HepG2 (cell line): ENCODE results near the gene RAB22A. TPM values are rescaled to one million over a fixed set of nuclear protein-coding genes. Genes with fewer than 3 reads are reported as not detected.
A peak's percentile ranks its signal among the peaks of the same experiment; 100 is the strongest.

Source experiments
- ADNP ChIP-seq: sonication (generic); formaldehyde crosslinking; IDR thresholded peaks from 2 replicates; pipeline ENCODE4 v1.4.0; 2020; ENCODE audit warnings: missing genetic modification reagents
- AKAP8 ChIP-seq: sonication (generic); formaldehyde crosslinking; IDR thresholded peaks from 2 replicates; pipeline ENCODE4 v1.5.1; 2020; ENCODE audit warnings: mild to moderate bottlenecking, missing genetic modification reagents
- CHCHD3 ChIP-seq: sonication (generic); formaldehyde crosslinking; IDR thresholded peaks from 2 replicates; pipeline ENCODE4 v1.8.0; 2022; ENCODE audit warnings: mild to moderate bottlenecking, missing genetic modification reagents, moderate library complexity
- KDM2A ChIP-seq: sonication (generic); formaldehyde crosslinking; IDR thresholded peaks from 2 replicates; pipeline ENCODE4 v1.4.0; 2020; ENCODE audit warnings: low read depth, missing genetic modification reagents, borderline replicate concordance
- MLLT10 ChIP-seq: sonication (generic); formaldehyde crosslinking; IDR thresholded peaks from 2 replicates; pipeline ENCODE4 v1.4.0; 2020; ENCODE audit warnings: missing genetic modification reagents
- MXI1 ChIP-seq: IDR thresholded peaks from 3 replicates; pipeline ENCODE4 v1.6.1; 2012; ENCODE audit warnings: low read depth, low read length, inconsistent platforms, borderline replicate concordance
- NCOR1 ChIP-seq: fragments of 200-600 bp; sonication (generic); IDR thresholded peaks from 2 replicates; pipeline ENCODE4 v1.7.0; 2017; ENCODE audit warnings: antibody characterized with exemption, low read length, borderline replicate concordance
- NFIB ChIP-seq: sonication (generic); formaldehyde crosslinking; IDR thresholded peaks from 2 replicates; pipeline ENCODE4 v1.9.0; 2021; ENCODE audit warnings: missing genetic modification reagents, mild to moderate bottlenecking, borderline replicate concordance
- PHF21A ChIP-seq: sonication (generic); formaldehyde crosslinking; IDR thresholded peaks from 2 replicates; pipeline ENCODE4 v1.5.0; 2020; ENCODE audit warnings: mild to moderate bottlenecking, missing genetic modification reagents
- RFXAP ChIP-seq: sonication (generic); formaldehyde crosslinking; IDR thresholded peaks from 2 replicates; pipeline ENCODE4 v1.4.0; 2020; ENCODE audit warnings: missing genetic modification reagents, borderline replicate concordance
- SMYD3 ChIP-seq: sonication (generic); formaldehyde crosslinking; IDR thresholded peaks from 2 replicates; pipeline ENCODE4 v1.8.1; 2023; ENCODE audit warnings: mild to moderate bottlenecking, missing genetic modification reagents
- SUZ12 ChIP-seq: fragments of 150-350 bp; IDR thresholded peaks from 2 replicates; pipeline ENCODE4 v1.6.1; 2014; ENCODE audit warnings: low read depth, low read length
- ZMYM3 ChIP-seq: sonication (generic); formaldehyde crosslinking; IDR thresholded peaks from 2 replicates; pipeline ENCODE4 v1.5.1; 2020; ENCODE audit warnings: mild to moderate bottlenecking, missing genetic modification reagents
- ZNF282 ChIP-seq: fragments of 450-650 bp; IDR thresholded peaks from 2 replicates; pipeline ENCODE4 v1.6.1; 2018; ENCODE audit not compliant: partially characterized antibody
- ZNF776 ChIP-seq: sonication (generic); formaldehyde crosslinking; IDR thresholded peaks from 2 replicates; pipeline ENCODE4 v1.4.0; 2020; ENCODE audit warnings: mild to moderate bottlenecking, missing genetic modification reagents
- ZNF792 ChIP-seq: IDR thresholded peaks from 2 replicates; pipeline ENCODE4 v1.6.1; 2016
- ZSCAN21 ChIP-seq: sonication (generic); formaldehyde crosslinking; IDR thresholded peaks from 2 replicates; pipeline ENCODE4 v1.8.0; 2022; ENCODE audit warnings: mild to moderate bottlenecking, missing genetic modification reagents, moderate library complexity, borderline replicate concordance
- polyA plus RNA-seq, 8 experiments: library from polyadenylated mRNA; depleted of rRNA in 3 of 8; stranded (reverse) in 7 of 8; unstranded in 1 of 8; fragments of >200 nt; fragmentation: Illumina TruSeq in 4 of 8; extraction: Trizol in 4 of 8; gene quantifications; 2 replicates each; pipeline versions ENCODE4 v1.2.1 to v1.2.3, GENCODE V29; 2011 to 2016; ENCODE audit warnings: low read depth in 4 of 8, missing spikeins in 1 of 8, mixed read lengths in 1 of 8; ENCODE audit not compliant: insufficient read depth in 1 of 8
- total RNA-seq, 5 experiments: library from RNA; depleted of rRNA; stranded (reverse); fragments of >200 nt; fragmentation: Illumina TruSeq; extraction: Trizol; gene quantifications; 2 replicates each; pipeline ENCODE4 v1.2.3, GENCODE V29; 2016; ENCODE audit warnings: low read depth in 1 of 5
- TF ChIP-seq, protein P1 (sequence below): sonication (generic); formaldehyde crosslinking; IDR thresholded peaks from 2 replicates; pipeline ENCODE4 v1.4.0; 2020; ENCODE audit warnings: missing genetic modification reagents
- TF ChIP-seq, protein P2 (sequence below): sonication (generic); formaldehyde crosslinking; IDR thresholded peaks from 2 replicates; pipeline ENCODE4 v1.4.0; 2020; ENCODE audit warnings: missing genetic modification reagents
- TF ChIP-seq, protein P3 (sequence below): IDR thresholded peaks from 2 replicates; pipeline ENCODE4 v1.6.1; 2012; ENCODE audit warnings: low read length, improper control_type of control experiment

The RAB22A gene
- total and polyA plus RNA-seq, 2 of the 13 experiments (the other 11 are each of a cell fraction or from before 2014, with no cell fraction given) = 10.7 to 11.2 TPM

DNA sequence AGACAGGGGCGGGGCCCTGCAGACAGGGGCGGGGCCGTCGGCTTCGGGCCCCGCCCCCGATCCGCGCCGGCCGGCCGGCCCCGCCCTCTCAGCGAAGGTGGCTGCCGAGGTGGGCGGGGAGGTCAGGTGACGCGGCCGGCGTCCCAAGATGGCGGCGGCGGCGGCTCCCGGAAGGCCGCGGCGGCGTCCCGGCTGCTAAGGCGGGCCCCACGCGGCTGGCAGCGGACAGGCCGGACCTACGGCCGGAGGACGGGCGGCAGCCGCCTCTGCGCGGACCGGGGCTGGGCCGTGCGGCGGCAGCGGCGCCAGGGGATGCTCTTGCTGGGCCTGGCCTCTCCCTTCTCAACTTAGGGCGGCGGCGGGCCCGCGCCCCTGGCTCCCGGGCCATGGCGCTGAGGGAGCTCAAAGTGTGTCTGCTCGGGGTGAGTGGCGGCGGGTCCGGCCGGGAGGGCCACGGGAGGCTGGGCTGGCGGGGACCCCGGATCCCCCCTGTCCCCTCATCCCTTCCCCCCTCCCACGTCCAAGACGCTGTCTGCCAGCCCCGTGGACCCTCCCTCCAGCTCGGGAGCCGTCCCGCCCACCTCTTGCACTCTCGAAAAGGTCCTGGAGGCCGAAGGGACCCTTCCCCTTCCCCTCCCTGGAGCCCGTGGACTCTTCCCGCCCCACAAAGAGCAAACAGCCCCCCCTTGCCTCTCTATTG lies at the start of gene RAB22A (continued):
- TF ChIP-seq, protein P1, sequence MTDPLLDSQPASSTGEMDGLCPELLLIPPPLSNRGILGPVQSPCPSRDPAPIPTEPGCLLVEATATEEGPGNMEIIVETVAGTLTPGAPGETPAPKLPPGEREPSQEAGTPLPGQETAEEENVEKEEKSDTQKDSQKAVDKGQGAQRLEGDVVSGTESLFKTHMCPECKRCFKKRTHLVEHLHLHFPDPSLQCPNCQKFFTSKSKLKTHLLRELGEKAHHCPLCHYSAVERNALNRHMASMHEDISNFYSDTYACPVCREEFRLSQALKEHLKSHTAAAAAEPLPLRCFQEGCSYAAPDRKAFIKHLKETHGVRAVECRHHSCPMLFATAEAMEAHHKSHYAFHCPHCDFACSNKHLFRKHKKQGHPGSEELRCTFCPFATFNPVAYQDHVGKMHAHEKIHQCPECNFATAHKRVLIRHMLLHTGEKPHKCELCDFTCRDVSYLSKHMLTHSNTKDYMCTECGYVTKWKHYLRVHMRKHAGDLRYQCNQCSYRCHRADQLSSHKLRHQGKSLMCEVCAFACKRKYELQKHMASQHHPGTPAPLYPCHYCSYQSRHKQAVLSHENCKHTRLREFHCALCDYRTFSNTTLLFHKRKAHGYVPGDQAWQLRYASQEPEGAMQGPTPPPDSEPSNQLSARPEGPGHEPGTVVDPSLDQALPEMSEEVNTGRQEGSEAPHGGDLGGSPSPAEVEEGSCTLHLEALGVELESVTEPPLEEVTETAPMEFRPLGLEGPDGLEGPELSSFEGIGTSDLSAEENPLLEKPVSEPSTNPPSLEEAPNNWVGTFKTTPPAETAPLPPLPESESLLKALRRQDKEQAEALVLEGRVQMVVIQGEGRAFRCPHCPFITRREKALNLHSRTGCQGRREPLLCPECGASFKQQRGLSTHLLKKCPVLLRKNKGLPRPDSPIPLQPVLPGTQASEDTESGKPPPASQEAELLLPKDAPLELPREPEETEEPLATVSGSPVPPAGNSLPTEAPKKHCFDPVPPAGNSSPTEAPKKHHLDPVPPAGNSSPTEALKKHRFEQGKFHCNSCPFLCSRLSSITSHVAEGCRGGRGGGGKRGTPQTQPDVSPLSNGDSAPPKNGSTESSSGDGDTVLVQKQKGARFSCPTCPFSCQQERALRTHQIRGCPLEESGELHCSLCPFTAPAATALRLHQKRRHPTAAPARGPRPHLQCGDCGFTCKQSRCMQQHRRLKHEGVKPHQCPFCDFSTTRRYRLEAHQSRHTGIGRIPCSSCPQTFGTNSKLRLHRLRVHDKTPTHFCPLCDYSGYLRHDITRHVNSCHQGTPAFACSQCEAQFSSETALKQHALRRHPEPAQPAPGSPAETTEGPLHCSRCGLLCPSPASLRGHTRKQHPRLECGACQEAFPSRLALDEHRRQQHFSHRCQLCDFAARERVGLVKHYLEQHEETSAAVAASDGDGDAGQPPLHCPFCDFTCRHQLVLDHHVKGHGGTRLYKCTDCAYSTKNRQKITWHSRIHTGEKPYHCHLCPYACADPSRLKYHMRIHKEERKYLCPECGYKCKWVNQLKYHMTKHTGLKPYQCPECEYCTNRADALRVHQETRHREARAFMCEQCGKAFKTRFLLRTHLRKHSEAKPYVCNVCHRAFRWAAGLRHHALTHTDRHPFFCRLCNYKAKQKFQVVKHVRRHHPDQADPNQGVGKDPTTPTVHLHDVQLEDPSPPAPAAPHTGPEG (CRISPR knock-in tag) = 0 out of 2 replicates have a peak, but pooled peaks have one; percentile 62
- TF ChIP-seq RFXAP (CRISPR knock-in tag) = peak; percentile 6; the same call in 1 of the 2 replicates
- TF ChIP-seq SMYD3 (CRISPR knock-in tag) = no peak
- no peak for TF ChIP-seq ZNF282
- peak; percentile 67; the same call in 2 of the 3 replicates for TF ChIP-seq MXI1
- TF ChIP-seq ZNF792 = peak; percentile 44; the same call in 1 of the 2 replicates
- no peak for TF ChIP-seq NCOR1
- TF ChIP-seq NFIB (CRISPR knock-in tag) = no peak
- TF ChIP-seq AKAP8 = peak; percentile 91
- peak; percentile 47; the same call in 1 of the 2 replicates for TF ChIP-seq CHCHD3
- TF ChIP-seq, protein P2, sequence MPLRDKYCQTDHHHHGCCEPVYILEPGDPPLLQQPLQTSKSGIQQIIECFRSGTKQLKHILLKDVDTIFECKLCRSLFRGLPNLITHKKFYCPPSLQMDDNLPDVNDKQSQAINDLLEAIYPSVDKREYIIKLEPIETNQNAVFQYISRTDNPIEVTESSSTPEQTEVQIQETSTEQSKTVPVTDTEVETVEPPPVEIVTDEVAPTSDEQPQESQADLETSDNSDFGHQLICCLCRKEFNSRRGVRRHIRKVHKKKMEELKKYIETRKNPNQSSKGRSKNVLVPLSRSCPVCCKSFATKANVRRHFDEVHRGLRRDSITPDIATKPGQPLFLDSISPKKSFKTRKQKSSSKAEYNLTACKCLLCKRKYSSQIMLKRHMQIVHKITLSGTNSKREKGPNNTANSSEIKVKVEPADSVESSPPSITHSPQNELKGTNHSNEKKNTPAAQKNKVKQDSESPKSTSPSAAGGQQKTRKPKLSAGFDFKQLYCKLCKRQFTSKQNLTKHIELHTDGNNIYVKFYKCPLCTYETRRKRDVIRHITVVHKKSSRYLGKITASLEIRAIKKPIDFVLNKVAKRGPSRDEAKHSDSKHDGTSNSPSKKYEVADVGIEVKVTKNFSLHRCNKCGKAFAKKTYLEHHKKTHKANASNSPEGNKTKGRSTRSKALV (CRISPR knock-in tag) = no peak
- no peak; the same call in none of the 2 replicates for TF ChIP-seq KDM2A (CRISPR knock-in tag)
- TF ChIP-seq MLLT10 (CRISPR knock-in tag) = no peak
- TF ChIP-seq ZSCAN21 (CRISPR knock-in tag) = peak; percentile 50; the same call in 1 of the 2 replicates
- no peak for TF ChIP-seq SUZ12
- no peak for TF ChIP-seq PHF21A (CRISPR knock-in tag)
- no peak for TF ChIP-seq ADNP (CRISPR knock-in tag)
- peak; percentile 81; the same call in 1 of the 2 replicates for TF ChIP-seq ZNF776 (CRISPR knock-in tag)
- TF ChIP-seq, protein P3, sequence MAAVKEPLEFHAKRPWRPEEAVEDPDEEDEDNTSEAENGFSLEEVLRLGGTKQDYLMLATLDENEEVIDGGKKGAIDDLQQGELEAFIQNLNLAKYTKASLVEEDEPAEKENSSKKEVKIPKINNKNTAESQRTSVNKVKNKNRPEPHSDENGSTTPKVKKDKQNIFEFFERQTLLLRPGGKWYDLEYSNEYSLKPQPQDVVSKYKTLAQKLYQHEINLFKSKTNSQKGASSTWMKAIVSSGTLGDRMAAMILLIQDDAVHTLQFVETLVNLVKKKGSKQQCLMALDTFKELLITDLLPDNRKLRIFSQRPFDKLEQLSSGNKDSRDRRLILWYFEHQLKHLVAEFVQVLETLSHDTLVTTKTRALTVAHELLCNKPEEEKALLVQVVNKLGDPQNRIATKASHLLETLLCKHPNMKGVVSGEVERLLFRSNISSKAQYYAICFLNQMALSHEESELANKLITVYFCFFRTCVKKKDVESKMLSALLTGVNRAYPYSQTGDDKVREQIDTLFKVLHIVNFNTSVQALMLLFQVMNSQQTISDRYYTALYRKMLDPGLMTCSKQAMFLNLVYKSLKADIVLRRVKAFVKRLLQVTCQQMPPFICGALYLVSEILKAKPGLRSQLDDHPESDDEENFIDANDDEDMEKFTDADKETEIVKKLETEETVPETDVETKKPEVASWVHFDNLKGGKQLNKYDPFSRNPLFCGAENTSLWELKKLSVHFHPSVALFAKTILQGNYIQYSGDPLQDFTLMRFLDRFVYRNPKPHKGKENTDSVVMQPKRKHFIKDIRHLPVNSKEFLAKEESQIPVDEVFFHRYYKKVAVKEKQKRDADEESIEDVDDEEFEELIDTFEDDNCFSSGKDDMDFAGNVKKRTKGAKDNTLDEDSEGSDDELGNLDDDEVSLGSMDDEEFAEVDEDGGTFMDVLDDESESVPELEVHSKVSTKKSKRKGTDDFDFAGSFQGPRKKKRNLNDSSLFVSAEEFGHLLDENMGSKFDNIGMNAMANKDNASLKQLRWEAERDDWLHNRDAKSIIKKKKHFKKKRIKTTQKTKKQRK = no peak
- no peak for TF ChIP-seq ZMYM3
